ENCODE results near the gene B3GNT8.

DNA sequence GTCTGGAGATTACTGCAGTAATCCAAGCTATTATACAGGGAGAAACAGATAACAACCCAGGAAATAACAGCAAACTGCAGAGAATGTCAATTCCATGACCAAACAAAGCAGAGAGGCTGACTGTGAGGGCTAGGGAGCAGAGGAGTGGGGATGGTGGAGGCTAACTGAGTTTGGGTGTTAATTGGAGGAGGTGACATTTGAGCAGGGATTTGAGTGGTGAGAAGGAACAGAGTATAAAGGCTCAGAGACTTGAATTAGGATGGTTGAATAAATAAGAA is 9.4 kb upstream of the B3GNT8 start:
- TF ChIP-seq MXI1 (conservative IDR thresholded peaks at IDR 0.05; ENCODE audit: poor library complexity, severe bottlenecking) (no peak), TAF1 (IDR thresholded peaks at IDR 0.05; ENCODE audit: low read depth) (no peak), EP300 (conservative IDR thresholded peaks at IDR 0.05; ENCODE audit: poor library complexity, severe bottlenecking) (no peak)
- TF ChIP-seq, protein P1, sequence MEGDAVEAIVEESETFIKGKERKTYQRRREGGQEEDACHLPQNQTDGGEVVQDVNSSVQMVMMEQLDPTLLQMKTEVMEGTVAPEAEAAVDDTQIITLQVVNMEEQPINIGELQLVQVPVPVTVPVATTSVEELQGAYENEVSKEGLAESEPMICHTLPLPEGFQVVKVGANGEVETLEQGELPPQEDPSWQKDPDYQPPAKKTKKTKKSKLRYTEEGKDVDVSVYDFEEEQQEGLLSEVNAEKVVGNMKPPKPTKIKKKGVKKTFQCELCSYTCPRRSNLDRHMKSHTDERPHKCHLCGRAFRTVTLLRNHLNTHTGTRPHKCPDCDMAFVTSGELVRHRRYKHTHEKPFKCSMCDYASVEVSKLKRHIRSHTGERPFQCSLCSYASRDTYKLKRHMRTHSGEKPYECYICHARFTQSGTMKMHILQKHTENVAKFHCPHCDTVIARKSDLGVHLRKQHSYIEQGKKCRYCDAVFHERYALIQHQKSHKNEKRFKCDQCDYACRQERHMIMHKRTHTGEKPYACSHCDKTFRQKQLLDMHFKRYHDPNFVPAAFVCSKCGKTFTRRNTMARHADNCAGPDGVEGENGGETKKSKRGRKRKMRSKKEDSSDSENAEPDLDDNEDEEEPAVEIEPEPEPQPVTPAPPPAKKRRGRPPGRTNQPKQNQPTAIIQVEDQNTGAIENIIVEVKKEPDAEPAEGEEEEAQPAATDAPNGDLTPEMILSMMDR (IDR thresholded peaks at IDR 0.05; ENCODE audit: poor library complexity, severe bottlenecking), result no peak

All from neural cell (in vitro differentiated cells).